ENCODE data around the gene FAM25A. TPM values are rescaled to one million over a fixed set of nuclear protein-coding genes. Genes with fewer than 3 reads are reported as not detected.

FAM25A gene
- total and polyA plus RNA-seq, 2 donors (not counting 3 experiments of a cell fraction or from before 2014, with no cell fraction given) = not detected

- Histone ChIP-seq H3K4me3 (replicated peaks in 1 of 3; ENCODE audit: insufficient read depth in 1 of 3, low read depth in 1 of 3, low read length in 3 of 3) (no peak overlapping the region), H3K4me1 (ENCODE audit: control insufficient read depth, extremely low read depth, insufficient read depth, low read length) (no peaks in the 10 kb centered on the region), H3K27ac (ENCODE audit: insufficient read depth, low read depth, low read length) (no peak overlapping the region), H4K20me1 (replicated peaks; ENCODE audit: control insufficient read depth, extremely low read depth, insufficient read depth, low read length) (no peaks in the 10 kb centered on the region), H3K27me3 (ENCODE audit: control insufficient read depth in 2 of 2, insufficient read depth in 2 of 2, low read length in 2 of 2) (peaks cover 0 to 10% of the 10 kb centered on the region in 2 experiments), H3K9me3 (replicated peaks; ENCODE audit: control insufficient read depth, insufficient read depth, low read length) (no peaks in the 10 kb centered on the region), H3K36me3 (ENCODE audit: control insufficient read depth in 2 of 2, extremely low read depth in 1 of 2, insufficient read depth in 2 of 2, low read length in 2 of 2) (no peaks in the 10 kb centered on the region), H3K4me2 (ENCODE audit: insufficient read depth, low read length) (no peak overlapping the region), H3K9ac (replicated peaks; ENCODE audit: extremely low read depth, insufficient read depth, low read length) (no peak overlapping the region), H2AFZ (ENCODE audit: low read depth, low read length) (no peak overlapping the region), H3K79me2 (ENCODE audit: control insufficient read depth, insufficient read depth, low read length) (no peaks in the 10 kb centered on the region), H3K9me1 (replicated peaks; ENCODE audit: control insufficient read depth, extremely low read depth, insufficient read depth, low read length) (no peaks in the 10 kb centered on the region)
- no TSS peak for BruUV-seq (replicated peaks)
- DNase-seq (ENCODE audit: low read depth, low spot score) (no peak), FAIRE-seq (no peak)
- ChIA-PET POLR2A (no interaction called here), CTCF (interaction anchor here (0.8 to 1.0 kb wide), 3 partner anchors 8 to 49 kb away, joined by 3 read pairs; no protein-coding TSS in a partner anchor)
- intact Hi-C loops (cut with micrococcal nuclease) = no loop called here
- TF ChIP-seq JUN (IDR thresholded peaks at IDR 0.05; ENCODE audit: borderline replicate concordance, insufficient read depth, insufficient read length, low read depth) = no peak
- TF ChIP-seq MAX (IDR thresholded peaks at IDR 0.05; ENCODE audit: insufficient read depth, insufficient read length) = no peak
- no peak for TF ChIP-seq MYC (IDR thresholded peaks at IDR 0.05; ENCODE audit: low read depth, low read length)
- no peak for TF ChIP-seq POLR2A (IDR thresholded peaks at IDR 0.05; ENCODE audit: low read depth, low read length)
- TF ChIP-seq FOS (IDR thresholded peaks at IDR 0.05; ENCODE audit: borderline replicate concordance, insufficient read depth, low read length) = no peak
- TF ChIP-seq CTCF (IDR thresholded peaks at IDR 0.05; ENCODE audit: extremely low read depth in 1 of 2, insufficient read depth in 1 of 2, low read depth in 1 of 2, low read length in 2 of 2) = no peak
- TF ChIP-seq EZH2 (IDR thresholded peaks at IDR 0.05; ENCODE audit: borderline replicate concordance, low read depth, low read length, severe bottlenecking) = no peak
- dilution Hi-C loops (cut with MboI; ENCODE audit: extremely low pct_ligation_motif_present, low sequenced_read_pairs) = no loop called here
Observed at GRCh38 chr10:87038286-87038717, 18.2 kb downstream of the FAM25A start.
